Measurements from ENCODE around the gene BACE2. TPM values are rescaled to one million over a fixed set of nuclear protein-coding genes. Genes with fewer than 3 reads are reported as not detected.

BACE2 gene
- total and polyA plus RNA-seq, 2 of the 4 experiments (the other 2 are of a cell fraction) = 17.0 to 35.5 TPM

DNA sequence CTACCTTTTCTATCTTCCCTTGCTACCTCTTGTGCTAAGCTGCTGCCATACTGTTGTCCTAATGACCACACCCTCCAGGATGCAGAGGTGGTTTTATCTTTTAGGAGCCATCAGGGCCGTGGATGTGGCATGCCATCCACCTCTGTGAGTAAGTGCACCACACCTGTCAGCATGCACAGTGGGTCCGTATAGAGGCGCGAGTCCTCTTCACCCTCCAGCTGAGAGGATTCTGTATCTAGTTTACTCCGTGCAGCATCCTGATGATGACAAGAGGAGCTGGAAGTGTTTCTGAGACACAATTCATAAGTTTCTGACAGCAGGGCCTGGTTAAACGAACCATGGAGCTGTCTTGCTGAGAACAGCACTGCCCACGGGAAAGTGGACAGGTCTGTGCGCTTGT, 159.8 kb downstream of the BACE2 start:
- Histone ChIP-seq H4K5ac (ENCODE audit: low read depth, low read length) (no peak overlapping the region), H2AK9ac (replicated peaks; ENCODE audit: low read depth, low read length, poor library complexity) (no peak overlapping the region), H4K91ac (ENCODE audit: insufficient read depth, low read depth, low read length) (no peak overlapping the region), H3K14ac (replicated peaks; ENCODE audit: low read depth, low read length) (no peak overlapping the region), H4K20me1 (ENCODE audit: insufficient read depth, low read length) (no peaks in the 10 kb centered on the region), H3K4me1 (ENCODE audit: control insufficient read depth, insufficient read depth, low read length) (no peaks in the 10 kb centered on the region), H3K79me1 (ENCODE audit: low read depth in 1 of 2, low read length in 2 of 2) (no peaks in the 10 kb centered on the region), H3K4me2 (ENCODE audit: low read depth, low read length) (no peak overlapping the region), H3K4me3 (ENCODE audit: insufficient read depth, low read depth, low read length) (no peak overlapping the region), H3K56ac (ENCODE audit: extremely low read depth, insufficient read depth, low read length) (no peak overlapping the region), H3K9me1 (ENCODE audit: insufficient read depth, low read length) (no peaks in the 10 kb centered on the region), H3K4ac (ENCODE audit: low read depth, low read length) (no peak overlapping the region), H2AFZ (replicated peaks; ENCODE audit: low read length, poor library complexity) (no peak overlapping the region), H2BK120ac (ENCODE audit: low read depth, low read length) (no peak overlapping the region), H3K27me3 (ENCODE audit: control insufficient read depth, insufficient read depth, low read length) (peaks cover 4% of the 10 kb centered on the region; the same call in 1 of the 2 replicates), H2AK5ac (ENCODE audit: low read depth, low read length) (no peak overlapping the region), H3K36me3 (ENCODE audit: control insufficient read depth, insufficient read depth, low read length) (no peaks in the 10 kb centered on the region), H2BK15ac (ENCODE audit: low read depth, low read length) (no peak overlapping the region), H2BK5ac (ENCODE audit: low read depth, low read length, poor library complexity, severe bottlenecking) (no peak overlapping the region), H3K23ac (ENCODE audit: low read depth, low read length) (no peak overlapping the region), H3K9me3 (ENCODE audit: control insufficient read depth, insufficient read depth, low read length) (no peaks in the 10 kb centered on the region), H3K18ac (ENCODE audit: low read depth, low read length) (no peak overlapping the region), H2BK20ac (ENCODE audit: low read depth, low read length) (no peak overlapping the region), H4K8ac (ENCODE audit: low read depth in 2 of 2, low read length in 2 of 2) (no peak overlapping the region), H3K9ac (ENCODE audit: low read depth, low read length) (no peak overlapping the region), H3K27ac (ENCODE audit: insufficient read depth, low read length) (no peak overlapping the region)
- in situ Hi-C loops (cut with MboI; ENCODE audit: low sequenced_read_pairs) (no loop called here), dilution Hi-C loops (cut with HindIII; ENCODE audit: low sequenced_read_pairs, unreplicated experiment) (no loop called here), intact Hi-C loops (cut with micrococcal nuclease) (no loop called here)
- no peak for DNase-seq
- 62% methylated on average over 3 of the region's 8 CpGs; no CpG with 5 or more reads in 1 of the 2 experiments for WGBS, 2 experiments (ENCODE audit: extremely low coverage in 2 of 2, insufficient read length in 1 of 2)
- CTCF ChIA-PET = no interaction called here
- POLR2A ChIA-PET (ENCODE audit: unreplicated experiment) = no interaction called here
- TF ChIP-seq POLR2A (IDR thresholded peaks at IDR 0.05; ENCODE audit: low read depth, low read length) (no peak), CEBPB (IDR thresholded peaks at IDR 0.05; ENCODE audit: low read depth, low read length) (no peak), RAD21 (IDR thresholded peaks at IDR 0.05; ENCODE audit: low read length) (no peak), MXI1 (IDR thresholded peaks at IDR 0.05; ENCODE audit: borderline replicate concordance, low read depth, low read length) (no peak), FOS (IDR thresholded peaks at IDR 0.05; ENCODE audit: low read depth, low read length) (no peak), MAZ (IDR thresholded peaks at IDR 0.05; ENCODE audit: borderline replicate concordance, low read depth, low read length) (no peak), SMC3 (IDR thresholded peaks at IDR 0.05; ENCODE audit: low read depth, low read length) (no peak), USF2 (IDR thresholded peaks at IDR 0.05; ENCODE audit: low read depth, low read length) (no peak), CTCF (conservative IDR thresholded peaks at IDR 0.05; ENCODE audit: low read depth, low read length) (no peak), ELK1 (IDR thresholded peaks at IDR 0.05; ENCODE audit: borderline replicate concordance, low read depth, low read length) (no peak), MAFK (IDR thresholded peaks at IDR 0.05; ENCODE audit: low read depth, low read length) (no peak), CHD1 (IDR thresholded peaks at IDR 0.05; ENCODE audit: low read depth, low read length) (no peak), RCOR1 (IDR thresholded peaks at IDR 0.05; ENCODE audit: insufficient replicate concordance, low read length) (no peak), NFE2L2 (IDR thresholded peaks at IDR 0.05; ENCODE audit: low read depth, low read length) (no peak), BHLHE40 (IDR thresholded peaks at IDR 0.05; ENCODE audit: low read depth, low read length) (no peak), RFX5 (IDR thresholded peaks at IDR 0.05; ENCODE audit: low read depth, low read length) (no peak)
- no peak for ATAC-seq (ENCODE audit: low read depth)
- BruUV-seq (replicated peaks) = no TSS peak

All from IMR-90 (cell line).